OCI-LY7 (cell line): ENCODE results near the gene SHROOM3. TPM values are rescaled to one million over a fixed set of nuclear protein-coding genes. Genes with fewer than 3 reads are reported as not detected.

Source experiments
- BruUV-seq: library from RNA; stranded (reverse); fragments of 400-500 nt; replicated peaks from 2 replicates; lab custom pipeline; 2021; lab: Mats Ljungman, UMichigan
- CTCF ChIA-PET: fragments of 300-600 bp; sonication (Branson Sonifier 250); formaldehyde crosslinking; loops from one replicate; lab custom pipeline; 2022; ENCODE audit warnings: antibody characterized with exemption; ENCODE audit not compliant: unreplicated experiment; lab: Charles Lee
- POLR2A ChIA-PET: fragments of 300-600 bp; sonication (Branson Sonifier 250); formaldehyde crosslinking; loops from one replicate; lab custom pipeline; 2022; ENCODE audit warnings: antibody characterized with exemption; lab: Charles Lee
- DNase-seq: peaks from one replicate; pipeline ENCODE4 v3.0.0-alpha.2; 2015; ENCODE audit warnings: low spot score
- H2AFZ ChIP-seq: fragments of 200-600 bp; sonication (generic), shearing (Covaris generic); 2 replicates; pipeline ENCODE4 v1.6.1; 2014; ENCODE audit warnings: mild to moderate bottlenecking, antibody characterized with exemption, low read length, moderate library complexity
- H3K27ac ChIP-seq: fragments of 200-600 bp; sonication (generic); 2 replicates; pipeline ENCODE4 v1.5.1; 2014; ENCODE audit warnings: mixed run types, low read depth, mild to moderate bottlenecking, moderate library complexity, low read length, inconsistent platforms; ENCODE audit not compliant: poor library complexity, severe bottlenecking
- H3K36me3 ChIP-seq: fragments of 200-600 bp; sonication (generic); 2 replicates; pipeline ENCODE4 v1.6.1; 2014; ENCODE audit warnings: mild to moderate bottlenecking, antibody characterized with exemption, low read length, moderate library complexity, mixed read lengths; ENCODE audit not compliant: insufficient read depth
- H3K4me1 ChIP-seq: fragments of 200-600 bp; sonication (generic); 2 replicates; pipeline ENCODE4 v1.5.1; 2014; ENCODE audit warnings: mild to moderate bottlenecking, low read length; ENCODE audit not compliant: insufficient read depth, poor library complexity, severe bottlenecking
- H3K4me2 ChIP-seq: fragments of 200-600 bp; sonication (generic); 2 replicates; pipeline ENCODE4 v1.6.1; 2014; ENCODE audit warnings: mild to moderate bottlenecking, low read length
- H3K4me3 ChIP-seq: fragments of 200-600 bp; sonication (generic); 2 replicates; pipeline ENCODE4 v1.5.1; 2014; ENCODE audit warnings: mild to moderate bottlenecking, low read depth, low read length; ENCODE audit not compliant: poor library complexity, severe bottlenecking
- H3K79me2 ChIP-seq: fragments of 200-600 bp; sonication (generic); 2 replicates; pipeline ENCODE4 v1.6.1; 2016; ENCODE audit warnings: low read depth, mild to moderate bottlenecking, low read length, moderate library complexity, mixed read lengths; ENCODE audit not compliant: insufficient read depth
- H3K9me2 ChIP-seq: fragments of 200-600 bp; sonication (generic); 2 replicates; pipeline ENCODE4 v1.6.1; 2016; ENCODE audit warnings: mild to moderate bottlenecking, low read length, mixed read lengths; ENCODE audit not compliant: insufficient read depth
- H3K9me3 ChIP-seq: fragments of 200-600 bp; sonication (generic); 2 replicates; pipeline ENCODE4 v1.6.1; 2014; ENCODE audit warnings: mild to moderate bottlenecking, mixed run types, low read length, mixed read lengths
- H4K20me1 ChIP-seq: fragments of 200-600 bp; sonication (generic); 2 replicates; pipeline ENCODE4 v1.6.1; 2014; ENCODE audit warnings: mild to moderate bottlenecking, antibody characterized with exemption, low read length, moderate library complexity, mixed read lengths; ENCODE audit not compliant: insufficient read depth
- EZH2phosphoT487 ChIP-seq: fragments of 200-600 bp; sonication (generic); IDR thresholded peaks from 2 replicates; pipeline ENCODE4 v1.6.1; 2018; ENCODE audit warnings: low read depth, borderline replicate concordance, mild to moderate bottlenecking, mixed run types, antibody characterized with exemption, low read length, moderate library complexity, mixed read lengths
- intact Hi-C: fragments of 100-400 bp; cut with micrococcal nuclease; formaldehyde crosslinking; loops from one replicate; pipeline ENCODE4 v1.10.0; 2022; ENCODE audit not compliant: unreplicated experiment
- total RNA-seq, 2 experiments: library from RNA; depleted of rRNA in 1 of 2; stranded (reverse); fragments of >200 nt in 1 of 2; shearing (Covaris generic) in 1 of 2; gene quantifications; 2 replicates each; pipeline ENCODE4 v1.2.3, GENCODE V29; 2014 to 2022
- TF ChIP-seq, protein P1 (sequence below): fragments of 200-600 bp; sonication (generic); conservative IDR thresholded peaks from 2 replicates; pipeline ENCODE4 v1.5.1; 2014; ENCODE audit warnings: mild to moderate bottlenecking, antibody characterized with exemption, low read length, moderate library complexity, mixed read lengths

The SHROOM3 gene
- total RNA-seq, 2 experiments from 2014 or later = not detected

DNA sequence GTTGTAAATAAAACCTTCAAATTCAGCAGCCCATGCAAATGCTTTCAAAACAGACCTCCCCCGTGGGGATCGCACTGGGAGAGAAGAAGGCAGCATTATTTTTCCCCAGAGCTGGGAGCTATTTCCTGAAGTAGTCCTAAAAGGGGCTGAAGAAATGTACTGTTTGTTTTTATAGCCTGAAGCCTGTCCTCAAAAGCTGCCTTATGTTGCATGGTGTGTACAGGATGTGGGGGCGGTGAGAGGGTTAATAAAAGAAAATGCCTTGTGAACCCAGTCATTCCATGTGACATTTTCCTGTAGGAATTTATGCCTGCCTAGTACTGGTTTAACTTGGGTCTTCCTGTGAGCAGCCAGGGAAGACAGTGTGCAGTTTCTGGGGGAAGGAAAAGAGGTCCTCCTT is 318.8 kb downstream of the SHROOM3 start:
- Histone ChIP-seq H3K9me3 (no peaks in the 10 kb centered on the region), H3K4me3 (no peak overlapping the region), H3K4me1 (no peaks in the 10 kb centered on the region), H4K20me1 (no peaks in the 10 kb centered on the region), H3K4me2 (no peak overlapping the region), H3K36me3 (no peaks in the 10 kb centered on the region), H3K79me2 (no peaks in the 10 kb centered on the region), H3K9me2 (no peaks in the 10 kb centered on the region), H2AFZ (no peak overlapping the region), H3K27ac (no peak overlapping the region)
- CTCF ChIA-PET = no interaction called here
- POLR2A ChIA-PET = no interaction called here
- no peak for TF ChIP-seq EZH2phosphoT487
- TF ChIP-seq, protein P1, sequence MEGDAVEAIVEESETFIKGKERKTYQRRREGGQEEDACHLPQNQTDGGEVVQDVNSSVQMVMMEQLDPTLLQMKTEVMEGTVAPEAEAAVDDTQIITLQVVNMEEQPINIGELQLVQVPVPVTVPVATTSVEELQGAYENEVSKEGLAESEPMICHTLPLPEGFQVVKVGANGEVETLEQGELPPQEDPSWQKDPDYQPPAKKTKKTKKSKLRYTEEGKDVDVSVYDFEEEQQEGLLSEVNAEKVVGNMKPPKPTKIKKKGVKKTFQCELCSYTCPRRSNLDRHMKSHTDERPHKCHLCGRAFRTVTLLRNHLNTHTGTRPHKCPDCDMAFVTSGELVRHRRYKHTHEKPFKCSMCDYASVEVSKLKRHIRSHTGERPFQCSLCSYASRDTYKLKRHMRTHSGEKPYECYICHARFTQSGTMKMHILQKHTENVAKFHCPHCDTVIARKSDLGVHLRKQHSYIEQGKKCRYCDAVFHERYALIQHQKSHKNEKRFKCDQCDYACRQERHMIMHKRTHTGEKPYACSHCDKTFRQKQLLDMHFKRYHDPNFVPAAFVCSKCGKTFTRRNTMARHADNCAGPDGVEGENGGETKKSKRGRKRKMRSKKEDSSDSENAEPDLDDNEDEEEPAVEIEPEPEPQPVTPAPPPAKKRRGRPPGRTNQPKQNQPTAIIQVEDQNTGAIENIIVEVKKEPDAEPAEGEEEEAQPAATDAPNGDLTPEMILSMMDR = no peak
- DNase-seq = no peak
- no TSS peak for BruUV-seq
- intact Hi-C loops = no loop called here

DNA sequence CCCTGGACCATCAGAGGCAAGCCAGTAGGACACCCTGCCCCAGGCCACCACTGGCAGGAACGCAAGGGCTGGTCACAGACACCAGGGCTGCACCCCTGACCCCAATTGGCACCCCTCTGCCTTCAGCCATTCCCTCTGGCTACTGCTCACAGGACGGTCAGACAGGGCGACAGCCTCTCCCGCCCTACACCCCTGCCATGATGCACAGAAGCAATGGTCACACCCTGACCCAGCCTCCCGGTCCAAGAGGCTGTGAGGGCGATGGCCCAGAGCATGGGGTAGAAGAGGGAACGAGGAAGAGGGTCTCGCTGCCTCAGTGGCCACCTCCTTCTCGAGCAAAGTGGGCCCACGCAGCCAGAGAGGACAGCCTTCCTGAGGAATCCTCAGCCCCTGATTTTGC is 319.4 kb downstream of the SHROOM3 start:
- no peaks in the 10 kb centered on the region for H3K79me2 ChIP-seq
- H3K9me2 ChIP-seq = no peaks in the 10 kb centered on the region
- no TSS peak for BruUV-seq
- H3K4me3 ChIP-seq = no peak overlapping the region
- intact Hi-C loops = no loop called here
- H3K36me3 ChIP-seq = no peaks in the 10 kb centered on the region
- H3K4me1 ChIP-seq = no peaks in the 10 kb centered on the region
- POLR2A ChIA-PET = no interaction called here
- no peak overlapping the region for H3K4me2 ChIP-seq
- DNase-seq = no peak
- CTCF ChIA-PET = no interaction called here
- no peak overlapping the region for H3K27ac ChIP-seq
- no peaks in the 10 kb centered on the region for H3K9me3 ChIP-seq
- no peak for TF ChIP-seq EZH2phosphoT487
- TF ChIP-seq, protein P1 = no peak
- H2AFZ ChIP-seq = no peak overlapping the region
- H4K20me1 ChIP-seq = no peaks in the 10 kb centered on the region

DNA sequence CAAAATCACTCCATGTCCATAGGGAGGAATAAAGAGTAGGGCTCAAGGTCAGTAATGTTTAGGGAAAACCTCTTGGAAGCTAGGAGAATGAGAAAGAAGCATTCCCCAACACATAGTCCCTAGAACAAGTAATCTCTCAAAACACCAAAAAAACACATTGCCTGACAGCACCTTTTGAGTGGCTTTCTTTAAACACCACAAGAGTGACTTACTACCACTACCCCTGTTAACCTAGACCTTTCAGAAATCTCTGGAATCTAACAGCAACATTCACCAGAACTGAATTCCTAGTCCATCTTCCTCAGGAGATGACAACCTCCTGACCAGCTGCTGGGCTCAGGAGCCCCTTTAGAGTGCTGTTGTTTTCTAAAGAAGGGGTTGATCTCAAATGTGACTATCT is 320.7 kb downstream of the SHROOM3 start:
- no TSS peak for BruUV-seq
- Histone ChIP-seq H3K9me2 (no peaks in the 10 kb centered on the region), H3K4me1 (no peaks in the 10 kb centered on the region), H2AFZ (no peak overlapping the region), H3K4me3 (no peak overlapping the region), H4K20me1 (no peaks in the 10 kb centered on the region), H3K9me3 (no peaks in the 10 kb centered on the region), H3K79me2 (no peaks in the 10 kb centered on the region), H3K4me2 (no peak overlapping the region), H3K27ac (no peak overlapping the region), H3K36me3 (no peaks in the 10 kb centered on the region)
- no peak for DNase-seq
- POLR2A ChIA-PET = no interaction called here
- CTCF ChIA-PET = no interaction called here
- intact Hi-C loops = loop anchor here (5.0 kb wide), 1 partner anchor 243 kb away; no protein-coding TSS in a partner anchor
- TF ChIP-seq, protein P1 = no peak
- no peak for TF ChIP-seq EZH2phosphoT487
